GM19043 (cell line): ENCODE results near the gene GABBR2.
"Not testable (repeated sequence)": the region's sequence is repeated elsewhere in the genome, so short reads cannot be mapped to it uniquely, and the experiment has no call there.

Experiments used
- ATAC-seq: cut with Tn5 transposase; IDR thresholded peaks from one replicate; pipeline ENCODE4 v1.9.1; 2021; ENCODE audit warnings: low read depth; ENCODE audit not compliant: unreplicated experiment

The GABBR2 gene

GRCh38 chr9:98494852-98495251 is 213.9 kb downstream of the GABBR2 start:
- ATAC-seq = no peak

- no peak for ATAC-seq
Measured at GRCh38 chr9:98491828-98492227, 216.9 kb downstream of the GABBR2 start.

GRCh38 chr9:98491231-98491651 is 217.5 kb downstream of the GABBR2 start:
- ATAC-seq = no peak

- ATAC-seq = no peak
Measured at GRCh38 chr9:98488571-98489312, 220.0 kb downstream of the GABBR2 start.

- no peak for ATAC-seq
Measured at GRCh38 chr9:98485706-98486105, 223.0 kb downstream of the GABBR2 start.

- ATAC-seq = no peak
Measured at GRCh38 chr9:98484162-98484561, 224.6 kb downstream of the GABBR2 start.

- ATAC-seq = no peak
Measured at GRCh38 chr9:98482226-98482625, 226.5 kb downstream of the GABBR2 start.

GRCh38 chr9:98481676-98482075 is 227.1 kb downstream of the GABBR2 start:
- ATAC-seq = no peak

- ATAC-seq = no peak
Measured at GRCh38 chr9:98479967-98480847, 228.5 kb downstream of the GABBR2 start.

GRCh38 chr9:98479449-98479848 is 229.3 kb downstream of the GABBR2 start:
- ATAC-seq = no peak

GRCh38 chr9:98477884-98478283 is 230.9 kb downstream of the GABBR2 start:
- no peak for ATAC-seq

- ATAC-seq = no peak
Measured at GRCh38 chr9:98472216-98472615, 236.5 kb downstream of the GABBR2 start.

GRCh38 chr9:98471185-98471584 is 237.6 kb downstream of the GABBR2 start:
- no peak for ATAC-seq

- ATAC-seq = no peak
Measured at GRCh38 chr9:98468567-98469239, 240.0 kb downstream of the GABBR2 start.

- no peak for ATAC-seq
Measured at GRCh38 chr9:98465799-98466198, 242.9 kb downstream of the GABBR2 start.

- not testable (repeated sequence) for ATAC-seq
Measured at GRCh38 chr9:98464156-98464690, 244.5 kb downstream of the GABBR2 start.

GRCh38 chr9:98462310-98462709 is 246.4 kb downstream of the GABBR2 start:
- no peak for ATAC-seq

- ATAC-seq = no peak
Measured at GRCh38 chr9:98460704-98461103, 248.0 kb downstream of the GABBR2 start.

GRCh38 chr9:98457726-98458370 is 250.9 kb downstream of the GABBR2 start:
- no peak for ATAC-seq

GRCh38 chr9:98456156-98456613 is 252.6 kb downstream of the GABBR2 start:
- no peak for ATAC-seq
